ACC112 (cell line): Measurements from ENCODE around the gene SOSTDC1.

ENCODE experiments used
- H2AFZ ChIP-seq: fragments of 200-600 bp; sonication (generic); one replicate; pipeline ENCODE4 v1.6.0; 2017; ENCODE audit warnings: antibody characterized with exemption, low read length; ENCODE audit not compliant: unreplicated experiment
- H3K27ac ChIP-seq: fragments of 200-600 bp; sonication (generic); 2 replicates; pipeline ENCODE4 v1.5.1; 2014; ENCODE audit warnings: low read depth, mild to moderate bottlenecking, antibody characterized with exemption, low read length, moderate library complexity
- H3K27me3 ChIP-seq: fragments of 200-600 bp; sonication (generic); 2 replicates; pipeline ENCODE4 v1.6.1; 2014; ENCODE audit warnings: mild to moderate bottlenecking, antibody characterized with exemption, low read length, moderate library complexity, mixed read lengths; ENCODE audit not compliant: insufficient read depth
- H3K36me3 ChIP-seq: fragments of 200-600 bp; sonication (generic); 2 replicates; pipeline ENCODE4 v1.6.1; 2016; ENCODE audit warnings: mild to moderate bottlenecking, antibody characterized with exemption, low read length, moderate library complexity, mixed read lengths; ENCODE audit not compliant: insufficient read depth
- H3K4me1 ChIP-seq: fragments of 200-600 bp; sonication (generic); one replicate; pipeline ENCODE4 v1.6.1; 2016; ENCODE audit warnings: low read length, mixed read lengths; ENCODE audit not compliant: insufficient read depth, unreplicated experiment, control insufficient read depth
- H3K4me3 ChIP-seq: fragments of 200-600 bp; sonication (generic); 2 replicates; pipeline ENCODE4 v1.5.1; 2014; ENCODE audit warnings: mild to moderate bottlenecking, low read depth, low read length
- H3K79me2 ChIP-seq: fragments of 200-600 bp; sonication (generic); one replicate; pipeline ENCODE4 v1.6.0; 2016; ENCODE audit warnings: low read length; ENCODE audit not compliant: control insufficient read depth, unreplicated experiment, insufficient read depth

Gene SOSTDC1

GRCh38 chr7:16420649-16421332, 44.7 kb downstream of the SOSTDC1 start:
- Histone ChIP-seq H3K4me1 (peaks cover 27% of the 10 kb centered on the region), H3K79me2 (no peaks in the 10 kb centered on the region), H2AFZ (peak overlapping the region; percentile 96), H3K27ac (peak overlapping the region; percentile 90), H3K27me3 (no peaks in the 10 kb centered on the region), H3K4me3 (peak overlapping the region; percentile 88), H3K36me3 (no peaks in the 10 kb centered on the region)

GRCh38 chr7:16420329-16420648, 45.2 kb downstream of the SOSTDC1 start:
- Histone ChIP-seq H3K79me2 (no peaks in the 10 kb centered on the region), H3K27me3 (no peaks in the 10 kb centered on the region), H2AFZ (peak overlapping the region; percentile 96), H3K27ac (peak overlapping the region; percentile 90), H3K36me3 (no peaks in the 10 kb centered on the region), H3K4me1 (peaks cover 27% of the 10 kb centered on the region), H3K4me3 (peak overlapping the region; percentile 88)

GRCh38 chr7:16419859-16420258, 45.7 kb downstream of the SOSTDC1 start:
- peak overlapping the region; percentile 90 for H3K27ac ChIP-seq
- H3K27me3 ChIP-seq: no peaks in the 10 kb centered on the region
- peak overlapping the region; percentile 88 for H3K4me3 ChIP-seq
- no peaks in the 10 kb centered on the region for H3K79me2 ChIP-seq
- peak overlapping the region; percentile 96 for H2AFZ ChIP-seq
- H3K4me1 ChIP-seq: peaks cover 27% of the 10 kb centered on the region
- no peaks in the 10 kb centered on the region for H3K36me3 ChIP-seq

- Histone ChIP-seq H3K4me3 (no peak overlapping the region), H3K27ac (no peak overlapping the region), H3K4me1 (peaks cover 27% of the 10 kb centered on the region), H3K27me3 (no peaks in the 10 kb centered on the region), H2AFZ (no peak overlapping the region), H3K79me2 (no peaks in the 10 kb centered on the region), H3K36me3 (no peaks in the 10 kb centered on the region)
Measured at GRCh38 chr7:16419126-16419525, 46.4 kb downstream of the SOSTDC1 start.

- no peaks in the 10 kb centered on the region for H3K27me3 ChIP-seq
- no peak overlapping the region for H2AFZ ChIP-seq
- no peak overlapping the region for H3K4me3 ChIP-seq
Measured at GRCh38 chr7:16417906-16418305, 47.6 kb downstream of the SOSTDC1 start.

GRCh38 chr7:16416289-16417282, 49.0 kb downstream of the SOSTDC1 start:
- Histone ChIP-seq H2AFZ (no peak overlapping the region), H3K4me1 (peaks cover 30% of the 10 kb centered on the region), H3K4me3 (no peak overlapping the region), H3K36me3 (no peaks in the 10 kb centered on the region), H3K79me2 (no peaks in the 10 kb centered on the region), H3K27me3 (no peaks in the 10 kb centered on the region), H3K27ac (peak overlapping the region; percentile 52; the same call in 1 of the 2 replicates)

More at GRCh38 chr7:16417906-16418305, 47.6 kb downstream of the SOSTDC1 start:
- Histone ChIP-seq H3K36me3 (no peaks in the 10 kb centered on the region), H3K4me1 (peaks cover 31% of the 10 kb centered on the region), H3K27ac (no peak overlapping the region), H3K79me2 (no peaks in the 10 kb centered on the region)

GRCh38 chr7:16412274-16413254, 53.0 kb downstream of the SOSTDC1 start:
- Histone ChIP-seq H3K27ac (no peak overlapping the region), H3K27me3 (no peaks in the 10 kb centered on the region), H3K36me3 (no peaks in the 10 kb centered on the region), H2AFZ (no peak overlapping the region), H3K4me1 (peaks cover 31% of the 10 kb centered on the region), H3K4me3 (no peak overlapping the region), H3K79me2 (no peaks in the 10 kb centered on the region)
